Spleen (tissue), 11 donors: ENCODE data around the gene MYO10. TPM values are rescaled to one million over a fixed set of nuclear protein-coding genes. Genes with fewer than 3 reads are reported as not detected.

Experiments
- DNase-seq: peaks from one replicate; pipeline ENCODE4 v3.0.0-alpha.2; 2020
- H3K27ac ChIP-seq, 8 donors: fragments of 200-600 bp; sonication (generic) in 7 of 8; 1 replicate in 4 of 8; 2 replicates in 4 of 8; pipeline versions ENCODE4 v1.5.0 to v1.8.0; 2016 to 2021; ENCODE audit warnings: inconsistent platforms in 4 of 8, mild to moderate bottlenecking in 4 of 8, moderate library complexity in 1 of 8
- H3K27me3 ChIP-seq, 7 donors: fragments of 200-600 bp; sonication (generic) in 6 of 7; replicated peaks in 1 of 7; 1 replicate in 4 of 7; 2 replicates in 3 of 7; pipeline versions ENCODE4 v1.5.0 to v1.8.0; 2016 to 2021; ENCODE audit warnings: inconsistent platforms in 3 of 7, mild to moderate bottlenecking in 1 of 7
- H3K36me3 ChIP-seq, 6 donors: fragments of 200-600 bp; sonication (generic) in 5 of 6; 1 replicate in 4 of 6; 2 replicates in 2 of 6; pipeline versions ENCODE4 v1.5.0 to v1.8.0; 2016 to 2021; ENCODE audit warnings: inconsistent platforms in 2 of 6
- H3K4me1 ChIP-seq, 6 donors: fragments of 200-600 bp; sonication (generic) in 5 of 6; 1 replicate in 3 of 6; 2 replicates in 3 of 6; pipeline versions ENCODE4 v1.5.0 to v1.8.0; 2016 to 2021; ENCODE audit warnings: inconsistent platforms in 3 of 6
- H3K4me3 ChIP-seq, 8 donors: fragments of 200-600 bp; sonication (generic) in 7 of 8; 1 replicate in 4 of 8; 2 replicates in 4 of 8; pipeline versions ENCODE4 v1.5.0 to v1.8.0; 2016 to 2021; ENCODE audit warnings: inconsistent platforms in 4 of 8, mild to moderate bottlenecking in 4 of 8, moderate library complexity in 2 of 8
- H3K9me3 ChIP-seq, 8 donors: fragments of 200-600 bp; sonication (generic) in 7 of 8; 1 replicate in 4 of 8; 2 replicates in 4 of 8; pipeline versions ENCODE4 v1.5.0 to v1.8.0; 2016 to 2021; ENCODE audit warnings: inconsistent platforms in 4 of 8
- POLR2A ChIP-seq, 3 donors: fragments of 450-650 bp; IDR thresholded peaks; one replicate each; pipeline ENCODE4 v1.5.1; 2017; ENCODE audit warnings: antibody characterized with exemption in 3 of 3, mild to moderate bottlenecking in 1 of 3
- POLR2AphosphoS5 ChIP-seq, 3 donors: sonication (generic); formaldehyde crosslinking; IDR thresholded peaks; one replicate each; pipeline ENCODE4 v1.5.1; 2017; ENCODE audit warnings: antibody characterized with exemption in 3 of 3
- WGBS, 5 donors: extraction: QIAGEN DNeasy Blood & Tissue Kit in 3 of 5; methylation state at CpG; one replicate each; pipeline versions ENCODE4 v1.1.5 to v1.1.7; 2013 to 2018; 5-methylcytosine and 5-hydroxymethylcytosine counted together
- intact Hi-C: fragments of 100-400 bp; cut with DNase I; formaldehyde crosslinking; loops from one replicate; pipeline ENCODE4 v1.15.0; 2023; ENCODE audit warnings: low total_unique reads
- polyA plus RNA-seq, 3 donors: library from polyadenylated mRNA; stranded (reverse); fragments of 200-250 nt; gene quantifications; one replicate each; pipeline ENCODE4 v1.2.1, GENCODE V29; 2013
- total RNA-seq, 7 donors: library from RNA; depleted of rRNA in 3 of 7; stranded (reverse); fragments of >200 nt in 3 of 7; fragmentation: NEBNext Ultra II Directional in 4 of 7; extraction: Animal tissue kit (Norgen Biotek cat#: 25700) in 4 of 7; gene quantifications; one replicate each; pipeline versions ENCODE4 v1.1.0 to v1.2.1, GENCODE V29; 2016 to 2021
- TF ChIP-seq, protein P1 (sequence below), 11 experiments: fragments of 200-600 bp in 7 of 11; fragments of 450-650 bp in 4 of 11; sonication (generic) in 4 of 11; IDR thresholded peaks in 8 of 11; conservative IDR thresholded peaks in 3 of 11; 1 replicate in 7 of 11; 2 replicates in 4 of 11; pipeline versions ENCODE4 v1.4.0 to v1.8.0; 2016 to 2021; ENCODE audit warnings: antibody characterized with exemption in 11 of 11, inconsistent platforms in 4 of 11, mild to moderate bottlenecking in 1 of 11
- donor health status: healthy with polysubstance abuse.
- donor health status: DM: no; HTN: no; CAD: no; lungs with moderate emphysema.
- donor health status: DM: no; HTN: no; CAD: no.
- donor health status: Bipolar disorder and iron deficiency.
- donor health status: healthy.
- donor health status: DM: no; HTN: no; CAD: no.
- donor health status: DM: yes; HTN: yes; CAD: no.

MYO10 gene
- total and polyA plus RNA-seq, 10 donors: 1.1 to 72.8 (median 32.7) TPM

DNA sequence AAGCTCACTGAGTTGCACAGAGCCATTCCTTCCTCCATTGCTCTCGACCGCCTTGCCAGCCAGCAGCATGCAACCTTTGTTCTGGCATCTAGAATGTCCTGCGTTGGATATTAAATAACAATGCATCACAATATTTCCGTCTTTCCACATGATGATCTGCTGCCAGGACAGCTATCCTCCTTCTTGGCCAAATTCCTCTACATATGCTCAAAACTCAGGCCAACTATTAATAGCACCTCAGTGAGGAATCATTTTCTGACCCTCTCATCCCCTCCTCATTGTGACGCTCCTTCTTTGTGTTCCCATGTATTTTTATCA is 128.6 kb downstream of the MYO10 start:
- WGBS, 5 donors: 80 to 88% (median 83%) methylated on average over 5 of the region's 5 CpGs
- Histone ChIP-seq H3K4me1 (peaks cover 0 to 26% (median 7%) of the 10 kb centered on the region in 6 donors), H3K27ac (no peak overlapping the region), H3K9me3 (no peaks in the 10 kb centered on the region), H3K36me3 (no peaks in the 10 kb centered on the region), H3K27me3 (no peaks in the 10 kb centered on the region), H3K4me3 (no peak overlapping the region)
- DNase-seq: no peak
- intact Hi-C loops: no loop called here
- TF ChIP-seq, protein P1, sequence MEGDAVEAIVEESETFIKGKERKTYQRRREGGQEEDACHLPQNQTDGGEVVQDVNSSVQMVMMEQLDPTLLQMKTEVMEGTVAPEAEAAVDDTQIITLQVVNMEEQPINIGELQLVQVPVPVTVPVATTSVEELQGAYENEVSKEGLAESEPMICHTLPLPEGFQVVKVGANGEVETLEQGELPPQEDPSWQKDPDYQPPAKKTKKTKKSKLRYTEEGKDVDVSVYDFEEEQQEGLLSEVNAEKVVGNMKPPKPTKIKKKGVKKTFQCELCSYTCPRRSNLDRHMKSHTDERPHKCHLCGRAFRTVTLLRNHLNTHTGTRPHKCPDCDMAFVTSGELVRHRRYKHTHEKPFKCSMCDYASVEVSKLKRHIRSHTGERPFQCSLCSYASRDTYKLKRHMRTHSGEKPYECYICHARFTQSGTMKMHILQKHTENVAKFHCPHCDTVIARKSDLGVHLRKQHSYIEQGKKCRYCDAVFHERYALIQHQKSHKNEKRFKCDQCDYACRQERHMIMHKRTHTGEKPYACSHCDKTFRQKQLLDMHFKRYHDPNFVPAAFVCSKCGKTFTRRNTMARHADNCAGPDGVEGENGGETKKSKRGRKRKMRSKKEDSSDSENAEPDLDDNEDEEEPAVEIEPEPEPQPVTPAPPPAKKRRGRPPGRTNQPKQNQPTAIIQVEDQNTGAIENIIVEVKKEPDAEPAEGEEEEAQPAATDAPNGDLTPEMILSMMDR (IDR thresholded peaks at IDR 0.05 in 8 of 11, conservative IDR thresholded peaks at IDR 0.05 in 3 of 11): no peak
- no peak for TF ChIP-seq POLR2AphosphoS5 (IDR thresholded peaks at IDR 0.05)
- TF ChIP-seq POLR2A (IDR thresholded peaks at IDR 0.05): no peak

DNA sequence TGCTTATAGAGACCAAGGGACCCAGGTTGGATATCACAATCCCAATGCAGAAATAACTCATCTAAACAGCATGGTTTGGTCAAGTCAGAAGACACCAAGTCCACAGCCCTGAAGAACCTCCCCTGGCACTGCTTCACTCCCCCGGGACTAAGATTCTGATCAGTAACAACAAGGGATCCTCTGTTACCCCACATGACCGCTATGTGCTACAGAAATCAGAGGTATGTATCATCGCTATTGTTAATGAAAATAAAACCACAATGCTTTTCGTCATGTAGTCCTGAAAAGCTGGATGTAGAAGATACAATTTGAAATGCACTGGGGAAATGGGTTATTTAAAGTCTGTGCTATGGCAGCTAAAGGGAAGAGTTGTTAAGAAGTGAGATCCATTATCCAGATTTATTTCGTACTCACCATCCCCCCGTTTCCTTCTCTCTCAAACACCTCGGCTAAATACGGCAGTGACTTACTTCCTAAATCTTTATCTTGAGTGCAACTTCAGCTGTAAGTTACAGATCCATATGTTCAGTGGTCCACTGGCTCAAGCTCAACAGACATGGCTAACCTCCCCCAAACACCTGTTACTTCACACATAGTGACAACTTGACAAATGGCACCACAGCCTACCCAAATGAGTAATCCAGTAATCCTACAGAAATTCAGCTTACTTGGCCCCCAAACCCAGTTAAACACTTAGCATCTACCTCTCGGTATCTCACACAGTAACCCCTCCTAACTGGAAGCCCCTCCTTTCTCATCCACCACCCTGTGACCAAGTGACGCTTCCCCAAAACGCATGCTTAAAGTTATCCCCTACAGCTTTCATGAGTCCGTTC is 129.2 kb downstream of the MYO10 start:
- no peak for DNase-seq
- Histone ChIP-seq H3K36me3 (no peaks in the 10 kb centered on the region), H3K27ac (no peak overlapping the region), H3K27me3 (no peaks in the 10 kb centered on the region), H3K4me1 (peaks cover 0 to 20% (median 3%) of the 10 kb centered on the region in 6 donors), H3K4me3 (no peak overlapping the region), H3K9me3 (no peaks in the 10 kb centered on the region)
- intact Hi-C loops: no loop called here
- no peak for TF ChIP-seq POLR2A (IDR thresholded peaks at IDR 0.05)
- no peak for TF ChIP-seq POLR2AphosphoS5 (IDR thresholded peaks at IDR 0.05)
- TF ChIP-seq, protein P1 (IDR thresholded peaks at IDR 0.05 in 8 of 11, conservative IDR thresholded peaks at IDR 0.05 in 3 of 11): no peak
- 36 to 49% (median 39%) methylated on average over 12 of the region's 12 CpGs for WGBS, 5 donors

DNA sequence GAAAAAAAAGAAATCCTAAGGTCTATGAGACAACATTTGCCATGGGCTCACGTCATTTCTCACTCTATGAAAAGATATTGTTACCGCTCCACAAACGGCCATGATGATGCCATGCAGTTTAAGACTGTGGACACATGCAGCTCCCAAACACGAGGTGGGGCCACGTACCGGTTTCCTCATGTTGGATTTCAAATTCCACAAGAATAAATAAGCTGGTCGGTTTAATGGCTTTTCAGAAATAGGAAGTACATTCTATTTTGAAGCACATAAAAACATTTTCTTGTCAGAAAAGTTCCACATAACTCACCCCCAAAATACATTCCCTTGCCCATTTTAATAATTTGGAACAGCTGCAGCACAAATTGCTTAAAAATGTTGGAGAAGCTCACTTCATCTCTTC is 130.6 kb downstream of the MYO10 start:
- Histone ChIP-seq H3K4me3 (no peak overlapping the region), H3K4me1 (peaks cover 0 to 19% (median 3%) of the 10 kb centered on the region in 6 donors), H3K36me3 (no peaks in the 10 kb centered on the region), H3K9me3 (no peaks in the 10 kb centered on the region), H3K27ac (no peak overlapping the region), H3K27me3 (no peaks in the 10 kb centered on the region)
- no peak for DNase-seq
- 77 to 90% (median 81%) methylated on average over 7 of the region's 7 CpGs for WGBS, 5 donors
- TF ChIP-seq POLR2AphosphoS5 (IDR thresholded peaks at IDR 0.05): no peak
- TF ChIP-seq POLR2A (IDR thresholded peaks at IDR 0.05): no peak
- TF ChIP-seq, protein P1 (IDR thresholded peaks at IDR 0.05 in 8 of 11, conservative IDR thresholded peaks at IDR 0.05 in 3 of 11): no peak
- intact Hi-C loops: no loop called here

DNA sequence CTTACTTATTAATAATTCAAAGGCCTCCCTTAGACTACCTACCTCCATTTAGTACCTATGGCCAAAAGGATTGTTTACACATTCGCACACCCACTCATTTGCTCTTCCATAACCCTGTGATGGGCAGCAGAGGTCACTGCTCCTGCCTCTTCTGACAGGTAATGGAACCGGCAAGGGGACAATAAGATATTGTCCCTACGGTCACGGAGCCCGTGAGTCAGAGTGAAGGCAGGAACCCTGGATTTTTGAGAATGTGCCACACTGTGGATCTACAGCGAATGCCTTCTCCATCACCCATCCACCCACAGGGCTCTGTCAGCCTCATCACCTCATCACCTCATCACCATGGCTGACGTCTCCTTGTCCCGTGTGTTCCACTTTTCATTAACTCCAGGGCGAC is 132.3 kb downstream of the MYO10 start:
- intact Hi-C loops: no loop called here
- no peak for DNase-seq
- Histone ChIP-seq H3K9me3 (no peaks in the 10 kb centered on the region), H3K4me3 (no peak overlapping the region), H3K4me1 (peaks cover 0 to 9% (median 0%) of the 10 kb centered on the region in 6 donors), H3K27ac (no peak overlapping the region), H3K27me3 (no peaks in the 10 kb centered on the region), H3K36me3 (no peaks in the 10 kb centered on the region)
- WGBS, 5 donors: 92 to 97% (median 96%) methylated on average over 9 of the region's 9 CpGs
- TF ChIP-seq POLR2A (IDR thresholded peaks at IDR 0.05) (no peak), POLR2AphosphoS5 (IDR thresholded peaks at IDR 0.05) (no peak)
- TF ChIP-seq, protein P1 (IDR thresholded peaks at IDR 0.05 in 8 of 11, conservative IDR thresholded peaks at IDR 0.05 in 3 of 11): no peak
